ENCODE results near the gene PODNL1. TPM values are rescaled to one million over a fixed set of nuclear protein-coding genes. Genes with fewer than 3 reads are reported as not detected.

The PODNL1 gene
- total RNA-seq, 1 donor from 2014 or later = not detected

DNA sequence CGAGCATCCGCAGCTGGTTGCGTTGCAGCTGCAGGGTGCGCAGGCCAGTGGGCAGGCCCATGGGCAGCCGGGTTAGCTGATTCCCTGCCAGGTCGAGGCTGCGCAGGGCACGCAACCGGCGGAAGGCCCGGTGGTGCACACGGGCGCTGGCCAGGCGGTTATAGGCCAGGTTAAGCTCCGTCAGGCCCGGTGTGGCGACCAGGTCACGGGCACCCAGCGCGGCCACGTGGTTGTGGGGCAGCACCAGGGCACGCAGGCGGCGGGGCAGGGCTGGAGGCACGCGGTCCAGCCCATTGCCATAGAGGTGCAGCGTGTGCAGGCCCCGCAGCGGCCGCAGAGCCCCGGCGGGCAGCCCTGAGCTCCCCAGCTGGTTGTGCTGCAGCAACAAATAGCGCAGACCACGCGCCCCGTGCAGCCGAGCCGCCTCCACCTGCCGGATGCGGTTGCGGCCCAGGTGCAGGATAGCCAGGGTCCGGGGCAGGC lies 5.3 kb downstream of the PODNL1 start:
- TF ChIP-seq, protein P1, sequence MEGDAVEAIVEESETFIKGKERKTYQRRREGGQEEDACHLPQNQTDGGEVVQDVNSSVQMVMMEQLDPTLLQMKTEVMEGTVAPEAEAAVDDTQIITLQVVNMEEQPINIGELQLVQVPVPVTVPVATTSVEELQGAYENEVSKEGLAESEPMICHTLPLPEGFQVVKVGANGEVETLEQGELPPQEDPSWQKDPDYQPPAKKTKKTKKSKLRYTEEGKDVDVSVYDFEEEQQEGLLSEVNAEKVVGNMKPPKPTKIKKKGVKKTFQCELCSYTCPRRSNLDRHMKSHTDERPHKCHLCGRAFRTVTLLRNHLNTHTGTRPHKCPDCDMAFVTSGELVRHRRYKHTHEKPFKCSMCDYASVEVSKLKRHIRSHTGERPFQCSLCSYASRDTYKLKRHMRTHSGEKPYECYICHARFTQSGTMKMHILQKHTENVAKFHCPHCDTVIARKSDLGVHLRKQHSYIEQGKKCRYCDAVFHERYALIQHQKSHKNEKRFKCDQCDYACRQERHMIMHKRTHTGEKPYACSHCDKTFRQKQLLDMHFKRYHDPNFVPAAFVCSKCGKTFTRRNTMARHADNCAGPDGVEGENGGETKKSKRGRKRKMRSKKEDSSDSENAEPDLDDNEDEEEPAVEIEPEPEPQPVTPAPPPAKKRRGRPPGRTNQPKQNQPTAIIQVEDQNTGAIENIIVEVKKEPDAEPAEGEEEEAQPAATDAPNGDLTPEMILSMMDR (IDR thresholded peaks at IDR 0.05; ENCODE audit: insufficient read depth, low read length, severe bottlenecking) = no peak
- DNase-seq (ENCODE audit: low read depth) (no peak), FAIRE-seq (no peak)
- Histone ChIP-seq H3K4me3 (ENCODE audit: low read depth, low read length) (no peak overlapping the region), H3K36me3 (ENCODE audit: control insufficient read depth, insufficient read depth, low read length) (peaks cover 3% of the 10 kb centered on the region), H3K27me3 (ENCODE audit: control insufficient read depth, insufficient read depth, low read length) (no peaks in the 10 kb centered on the region)

DNA sequence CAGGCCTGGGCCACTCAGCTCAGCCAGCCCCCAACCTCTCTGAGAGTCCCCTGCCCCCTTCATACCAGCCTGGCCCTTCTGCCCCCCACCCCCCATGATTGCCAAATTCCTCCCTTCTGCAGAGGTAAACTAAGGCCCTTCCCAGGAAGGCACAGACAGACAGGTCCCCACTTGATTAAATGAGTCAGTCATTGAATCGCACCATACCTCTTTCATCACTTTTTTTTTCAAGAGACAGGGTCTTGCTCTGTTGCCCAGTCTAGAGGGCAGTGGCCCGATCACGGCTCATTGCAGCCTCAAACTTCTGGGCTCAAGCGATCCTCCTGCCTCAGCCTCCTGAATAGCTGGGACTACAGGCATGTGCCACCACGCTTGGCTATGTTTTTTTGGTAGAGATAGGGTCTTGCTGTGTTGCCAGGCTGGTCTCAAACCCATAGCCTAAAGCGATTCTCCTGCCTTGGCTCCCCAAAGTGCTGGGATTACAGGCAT lies 6.0 kb downstream of the PODNL1 start:
- Histone ChIP-seq H3K4me3 (ENCODE audit: low read depth, low read length) (no peak overlapping the region), H3K27me3 (ENCODE audit: control insufficient read depth, insufficient read depth, low read length) (no peaks in the 10 kb centered on the region), H3K36me3 (ENCODE audit: control insufficient read depth, insufficient read depth, low read length) (peaks cover 5% of the 10 kb centered on the region)
- DNase-seq (ENCODE audit: low read depth) (peak; percentile 63), FAIRE-seq (no peak)
- TF ChIP-seq, protein P1 (IDR thresholded peaks at IDR 0.05; ENCODE audit: insufficient read depth, low read length, severe bottlenecking) = no peak

GRCh38 chr19:13931391-13932148 lies 6.6 kb downstream of the PODNL1 start:
- Histone ChIP-seq H3K27me3 (ENCODE audit: control insufficient read depth, insufficient read depth, low read length) (no peaks in the 10 kb centered on the region), H3K4me3 (ENCODE audit: low read depth, low read length) (no peak overlapping the region), H3K36me3 (ENCODE audit: control insufficient read depth, insufficient read depth, low read length) (peaks cover 10% of the 10 kb centered on the region)
- FAIRE-seq = no peak
- TF ChIP-seq, protein P1 (IDR thresholded peaks at IDR 0.05; ENCODE audit: insufficient read depth, low read length, severe bottlenecking) = no peak
- no peak for DNase-seq (ENCODE audit: low read depth)

DNA sequence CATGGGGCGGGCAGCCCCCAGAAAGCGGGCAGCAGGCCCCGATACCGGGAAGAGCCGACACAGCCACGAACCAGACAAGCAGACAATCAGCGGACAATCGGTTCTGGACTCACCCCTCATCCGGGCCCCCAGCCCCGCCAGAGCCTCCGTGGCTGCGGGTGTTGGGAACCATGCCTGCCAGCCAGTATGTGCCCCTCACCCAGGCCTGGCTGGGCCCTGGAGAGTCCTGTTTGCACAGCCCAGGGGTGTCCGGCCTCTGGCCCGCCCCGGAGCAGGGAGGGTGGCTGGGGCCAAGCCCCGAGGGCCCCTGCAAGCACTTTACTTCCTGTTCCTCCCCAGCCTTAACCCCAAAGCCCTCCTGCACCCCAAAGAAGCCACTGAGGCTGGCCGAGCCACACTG lies 7.8 kb downstream of the PODNL1 start:
- peaks cover 12% of the 10 kb centered on the region for H3K36me3 ChIP-seq (ENCODE audit: control insufficient read depth, insufficient read depth, low read length)
- no peaks in the 10 kb centered on the region for H3K27me3 ChIP-seq (ENCODE audit: control insufficient read depth, insufficient read depth, low read length)
- H3K4me3 ChIP-seq (ENCODE audit: low read depth, low read length) = no peak overlapping the region
- no peak for DNase-seq (ENCODE audit: low read depth)
- no peak for FAIRE-seq
- TF ChIP-seq, protein P1 (IDR thresholded peaks at IDR 0.05; ENCODE audit: insufficient read depth, low read length, severe bottlenecking) = no peak

- DNase-seq (ENCODE audit: low read depth) (no peak), FAIRE-seq (no peak)
- no peaks in the 10 kb centered on the region for H3K27me3 ChIP-seq (ENCODE audit: control insufficient read depth, insufficient read depth, low read length)
- H3K4me3 ChIP-seq (ENCODE audit: low read depth, low read length) = no peak overlapping the region
- TF ChIP-seq, protein P1 (IDR thresholded peaks at IDR 0.05; ENCODE audit: insufficient read depth, low read length, severe bottlenecking) = no peak
- H3K36me3 ChIP-seq (ENCODE audit: control insufficient read depth, insufficient read depth, low read length) = peaks cover 12% of the 10 kb centered on the region
Observed at GRCh38 chr19:13929956-13930355, 8.3 kb downstream of the PODNL1 start.
